ENCODE data around the gene SH3BP2.

- TF ChIP-seq CTCF (IDR thresholded peaks at IDR 0.05 in 8 of 11, conservative IDR thresholded peaks at IDR 0.05 in 3 of 11) (no peak), POLR2A (IDR thresholded peaks at IDR 0.05) (no peak), POLR2AphosphoS5 (IDR thresholded peaks at IDR 0.05) (no peak)
These were observed 3.5 kb upstream of the SH3BP2 start for GRCh38 chr4:2789351-2789750.
